ENCODE data around the gene PTPRC.

GRCh38 chr1:198590454-198590853, 48.4 kb upstream of the PTPRC start:
- TF ChIP-seq CBX8 (IDR thresholded peaks at IDR 0.05): no peak
- TF ChIP-seq, protein P1, sequence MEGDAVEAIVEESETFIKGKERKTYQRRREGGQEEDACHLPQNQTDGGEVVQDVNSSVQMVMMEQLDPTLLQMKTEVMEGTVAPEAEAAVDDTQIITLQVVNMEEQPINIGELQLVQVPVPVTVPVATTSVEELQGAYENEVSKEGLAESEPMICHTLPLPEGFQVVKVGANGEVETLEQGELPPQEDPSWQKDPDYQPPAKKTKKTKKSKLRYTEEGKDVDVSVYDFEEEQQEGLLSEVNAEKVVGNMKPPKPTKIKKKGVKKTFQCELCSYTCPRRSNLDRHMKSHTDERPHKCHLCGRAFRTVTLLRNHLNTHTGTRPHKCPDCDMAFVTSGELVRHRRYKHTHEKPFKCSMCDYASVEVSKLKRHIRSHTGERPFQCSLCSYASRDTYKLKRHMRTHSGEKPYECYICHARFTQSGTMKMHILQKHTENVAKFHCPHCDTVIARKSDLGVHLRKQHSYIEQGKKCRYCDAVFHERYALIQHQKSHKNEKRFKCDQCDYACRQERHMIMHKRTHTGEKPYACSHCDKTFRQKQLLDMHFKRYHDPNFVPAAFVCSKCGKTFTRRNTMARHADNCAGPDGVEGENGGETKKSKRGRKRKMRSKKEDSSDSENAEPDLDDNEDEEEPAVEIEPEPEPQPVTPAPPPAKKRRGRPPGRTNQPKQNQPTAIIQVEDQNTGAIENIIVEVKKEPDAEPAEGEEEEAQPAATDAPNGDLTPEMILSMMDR (IDR thresholded peaks at IDR 0.05): no peak
